Measurements from ENCODE around the gene USPL1. TPM values are rescaled to one million over a fixed set of nuclear protein-coding genes. Genes with fewer than 3 reads are reported as not detected.

The USPL1 gene
- total and polyA plus RNA-seq, 9 donors = 12.1 to 26.8 (median 22.4) TPM

- Histone ChIP-seq H3K9me3 (no peaks in the 10 kb centered on the region), H3K36me3 (no peaks in the 10 kb centered on the region), H3K27ac (no peak overlapping the region), H3K4me3 (no peak overlapping the region), H3K4me1 (ENCODE audit: insufficient read depth) (no peaks in the 10 kb centered on the region), H3K27me3 (no peaks in the 10 kb centered on the region)
- no peak for DNase-seq
- intact Hi-C loops (cut with DNase I) = no loop called here
- TF ChIP-seq, protein P1, sequence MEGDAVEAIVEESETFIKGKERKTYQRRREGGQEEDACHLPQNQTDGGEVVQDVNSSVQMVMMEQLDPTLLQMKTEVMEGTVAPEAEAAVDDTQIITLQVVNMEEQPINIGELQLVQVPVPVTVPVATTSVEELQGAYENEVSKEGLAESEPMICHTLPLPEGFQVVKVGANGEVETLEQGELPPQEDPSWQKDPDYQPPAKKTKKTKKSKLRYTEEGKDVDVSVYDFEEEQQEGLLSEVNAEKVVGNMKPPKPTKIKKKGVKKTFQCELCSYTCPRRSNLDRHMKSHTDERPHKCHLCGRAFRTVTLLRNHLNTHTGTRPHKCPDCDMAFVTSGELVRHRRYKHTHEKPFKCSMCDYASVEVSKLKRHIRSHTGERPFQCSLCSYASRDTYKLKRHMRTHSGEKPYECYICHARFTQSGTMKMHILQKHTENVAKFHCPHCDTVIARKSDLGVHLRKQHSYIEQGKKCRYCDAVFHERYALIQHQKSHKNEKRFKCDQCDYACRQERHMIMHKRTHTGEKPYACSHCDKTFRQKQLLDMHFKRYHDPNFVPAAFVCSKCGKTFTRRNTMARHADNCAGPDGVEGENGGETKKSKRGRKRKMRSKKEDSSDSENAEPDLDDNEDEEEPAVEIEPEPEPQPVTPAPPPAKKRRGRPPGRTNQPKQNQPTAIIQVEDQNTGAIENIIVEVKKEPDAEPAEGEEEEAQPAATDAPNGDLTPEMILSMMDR (IDR thresholded peaks at IDR 0.05) = no peak
- no peak for TF ChIP-seq POLR2A (IDR thresholded peaks at IDR 0.05)
- no peak for TF ChIP-seq EP300 (IDR thresholded peaks at IDR 0.05)
- 71 to 79% (median 71%) methylated on average over 5 of the region's 5 CpGs for WGBS, 3 donors
Measured at GRCh38 chr13:30700364-30700763, 82.6 kb downstream of the USPL1 start.

DNA sequence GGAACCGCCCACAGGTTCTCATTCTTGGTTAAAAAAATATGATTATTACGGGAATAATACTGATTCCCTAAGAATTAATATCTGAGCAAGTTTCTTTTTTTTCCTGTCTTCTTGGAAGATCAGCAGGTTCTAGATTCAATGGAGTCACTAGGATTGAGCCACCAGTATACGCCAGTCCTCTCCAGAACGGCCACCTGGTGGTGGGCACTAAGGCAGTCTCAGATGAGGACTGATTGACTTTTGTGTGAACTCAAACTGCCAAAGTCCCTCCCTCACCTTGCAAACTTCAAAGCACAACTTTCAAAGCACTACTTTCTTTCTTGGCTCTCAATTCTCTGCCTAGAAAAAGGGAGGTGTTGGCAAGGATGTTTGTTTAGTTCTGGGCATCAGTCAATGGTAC lies 84.3 kb downstream of the USPL1 start:
- Histone ChIP-seq H3K36me3 (no peaks in the 10 kb centered on the region), H3K27me3 (no peaks in the 10 kb centered on the region), H3K27ac (no peak overlapping the region), H3K4me3 (no peak overlapping the region), H3K9me3 (no peaks in the 10 kb centered on the region), H3K4me1 (ENCODE audit: insufficient read depth) (no peaks in the 10 kb centered on the region)
- 90 to 94% (median 94%) methylated on average over 4 of the region's 4 CpGs for WGBS, 3 donors
- no peak for TF ChIP-seq EP300 (IDR thresholded peaks at IDR 0.05)
- TF ChIP-seq, protein P1 (IDR thresholded peaks at IDR 0.05) = no peak
- intact Hi-C loops (cut with DNase I) = no loop called here
- no peak for DNase-seq

- no peaks in the 10 kb centered on the region for H3K27me3 ChIP-seq
- 65 to 86% (median 66%) methylated on average over 6 of the region's 6 CpGs for WGBS, 3 donors
- H3K4me3 ChIP-seq = no peak overlapping the region
- no peaks in the 10 kb centered on the region for H3K36me3 ChIP-seq
- H3K9me3 ChIP-seq = no peaks in the 10 kb centered on the region
- TF ChIP-seq POLR2A (IDR thresholded peaks at IDR 0.05) = no peak
- no peak for TF ChIP-seq EP300 (IDR thresholded peaks at IDR 0.05)
- TF ChIP-seq, protein P1 (IDR thresholded peaks at IDR 0.05) = no peak
- DNase-seq = no peak
- intact Hi-C loops (cut with DNase I) = no loop called here
- no peak overlapping the region for H3K27ac ChIP-seq
- H3K4me1 ChIP-seq (ENCODE audit: insufficient read depth) = no peaks in the 10 kb centered on the region
Measured at GRCh38 chr13:30704596-30704995, 86.9 kb downstream of the USPL1 start.

- no peaks in the 10 kb centered on the region for H3K9me3 ChIP-seq
- DNase-seq = no peak
- H3K27ac ChIP-seq = no peak overlapping the region
- H3K4me1 ChIP-seq (ENCODE audit: insufficient read depth) = no peaks in the 10 kb centered on the region
- intact Hi-C loops (cut with DNase I) = no loop called here
- WGBS, 3 donors = 60 to 73% (median 71%) methylated on average over 4 of the region's 4 CpGs
- no peak overlapping the region for H3K4me3 ChIP-seq
- no peaks in the 10 kb centered on the region for H3K27me3 ChIP-seq
- TF ChIP-seq POLR2A (IDR thresholded peaks at IDR 0.05) (no peak), EP300 (IDR thresholded peaks at IDR 0.05) (no peak)
- TF ChIP-seq, protein P1 (IDR thresholded peaks at IDR 0.05) = no peak
- H3K36me3 ChIP-seq = no peaks in the 10 kb centered on the region
Measured at GRCh38 chr13:30705680-30706079, 88.0 kb downstream of the USPL1 start.

DNA sequence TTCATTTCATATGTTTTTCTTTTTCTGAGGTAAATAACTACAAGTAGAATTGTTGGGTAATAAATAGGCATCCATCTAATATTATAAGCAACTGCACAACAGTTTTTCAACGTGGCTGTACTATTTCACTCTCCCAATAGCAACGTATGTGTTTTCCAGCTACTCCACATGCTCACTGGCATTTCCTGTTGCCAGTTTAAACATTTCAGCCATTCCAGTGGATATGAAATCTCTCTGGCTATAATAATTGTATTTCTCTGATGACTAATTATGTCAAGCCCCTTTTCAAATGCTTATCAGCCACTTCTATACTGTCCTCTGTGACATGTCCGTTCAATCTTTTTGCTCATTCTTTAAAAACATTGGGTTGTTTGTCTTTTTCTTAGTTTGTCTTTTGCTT lies 90.8 kb downstream of the USPL1 start:
- DNase-seq = no peak
- no peaks in the 10 kb centered on the region for H3K9me3 ChIP-seq
- H3K4me1 ChIP-seq (ENCODE audit: insufficient read depth) = no peaks in the 10 kb centered on the region
- TF ChIP-seq, protein P1 (IDR thresholded peaks at IDR 0.05) = no peak
- TF ChIP-seq POLR2A (IDR thresholded peaks at IDR 0.05) = no peak
- no peak for TF ChIP-seq EP300 (IDR thresholded peaks at IDR 0.05)
- no peak overlapping the region for H3K4me3 ChIP-seq
- H3K36me3 ChIP-seq = no peaks in the 10 kb centered on the region
- intact Hi-C loops (cut with DNase I) = no loop called here
- 8 to 24% (median 14%) methylated on average over 3 of the region's 3 CpGs for WGBS, 3 donors
- no peak overlapping the region for H3K27ac ChIP-seq
- no peaks in the 10 kb centered on the region for H3K27me3 ChIP-seq

Data from ovary (tissue), 9 donors.